NCI-H187 (cell line): ENCODE data around the gene NDRG2.
"Not testable (repeated sequence)": the region's sequence is repeated elsewhere in the genome, so short reads cannot be mapped to it uniquely, and the experiment has no call there.

Source experiments
- DNase-seq, 2 experiments: peaks; one replicate each; lab custom pipeline; 2025; lab: John Stamatoyannopoulos, UW

The NDRG2 gene

DNA sequence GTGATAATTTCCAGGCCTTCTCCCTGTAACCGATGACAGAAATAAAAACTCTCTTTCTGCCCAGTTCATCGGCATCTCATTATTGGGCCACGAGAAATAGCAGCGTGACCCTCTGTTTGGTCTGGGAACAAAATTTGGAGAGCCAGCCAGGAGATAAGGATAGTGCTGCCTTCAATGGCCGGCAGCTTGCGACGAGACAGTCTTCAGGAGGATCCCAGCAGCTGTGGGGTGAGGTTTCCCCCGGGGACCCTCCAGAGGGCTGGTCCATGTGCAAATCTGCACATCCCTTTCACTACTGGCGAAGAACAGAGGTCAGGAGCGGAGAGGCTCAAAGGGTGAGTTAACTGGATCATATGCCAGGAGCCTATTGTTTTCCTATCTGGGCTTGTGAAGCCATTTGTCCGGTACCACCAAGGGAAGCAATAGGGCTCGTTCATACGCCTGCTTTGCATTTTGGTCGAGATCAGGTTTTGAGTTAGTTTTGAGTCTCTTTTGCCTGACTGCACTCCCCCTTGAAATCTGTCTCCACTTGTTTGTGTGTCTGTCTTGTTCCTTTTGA, 21.0 kb downstream of the NDRG2 start:
- no peak for DNase-seq

DNA sequence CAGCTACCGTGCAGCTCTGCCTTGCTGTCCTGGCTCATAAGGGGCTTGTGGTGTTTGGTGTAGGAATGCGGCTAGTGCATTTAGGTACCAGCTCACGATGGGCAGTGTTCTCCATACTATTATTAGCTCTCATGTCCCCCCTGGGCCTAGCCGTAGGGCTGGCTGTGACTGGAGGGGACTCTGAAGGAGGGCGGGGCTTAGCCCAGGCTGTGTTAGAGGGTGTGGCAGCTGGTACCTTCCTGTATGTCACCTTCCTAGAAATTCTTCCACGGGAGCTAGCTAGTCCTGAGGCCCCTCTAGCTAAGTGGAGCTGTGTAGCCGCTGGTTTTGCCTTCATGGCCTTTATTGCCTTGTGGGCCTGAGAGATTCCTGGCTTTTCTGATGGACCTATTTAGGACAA, 23.6 kb downstream of the NDRG2 start:
- DNase-seq: no peak

DNA sequence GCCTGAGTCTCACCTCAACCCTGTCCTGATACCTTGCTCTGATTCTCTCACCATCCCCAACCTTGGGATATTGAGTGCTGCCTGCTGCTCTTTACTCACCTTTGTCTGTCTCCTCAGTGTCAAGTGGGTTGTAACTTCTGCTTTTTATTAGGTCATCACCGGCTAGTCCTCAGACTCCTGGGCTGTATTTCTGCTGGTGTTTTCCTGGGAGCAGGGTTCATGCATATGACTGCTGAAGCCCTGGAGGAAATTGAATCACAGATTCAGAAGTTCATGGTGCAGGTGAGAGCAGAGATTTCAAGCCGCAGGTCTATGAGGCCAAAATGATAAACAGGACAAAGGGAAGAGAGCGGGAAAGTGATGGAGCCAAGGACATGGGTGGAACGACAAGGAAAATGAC, 25.3 kb downstream of the NDRG2 start:
- no peak for DNase-seq

GRCh38 chr14:20998674-20999366, 26.0 kb downstream of the NDRG2 start, which contains the start of gene SLC39A2:
TSS of gene SLC39A2 (plus strand) at chr14:20999293. CDS start at chr14:20999447, 154 bp downstream.
- no peak for DNase-seq

- DNase-seq: no peak
Observed at GRCh38 chr14:20998139-20998538, 26.7 kb downstream of the NDRG2 start.

GRCh38 chr14:20997564-20997963, 27.3 kb downstream of the NDRG2 start:
- no peak for DNase-seq

GRCh38 chr14:20997115-20997514, 27.7 kb downstream of the NDRG2 start:
- no peak for DNase-seq

GRCh38 chr14:20996521-20996920, 28.3 kb downstream of the NDRG2 start:
- DNase-seq: no peak

DNA sequence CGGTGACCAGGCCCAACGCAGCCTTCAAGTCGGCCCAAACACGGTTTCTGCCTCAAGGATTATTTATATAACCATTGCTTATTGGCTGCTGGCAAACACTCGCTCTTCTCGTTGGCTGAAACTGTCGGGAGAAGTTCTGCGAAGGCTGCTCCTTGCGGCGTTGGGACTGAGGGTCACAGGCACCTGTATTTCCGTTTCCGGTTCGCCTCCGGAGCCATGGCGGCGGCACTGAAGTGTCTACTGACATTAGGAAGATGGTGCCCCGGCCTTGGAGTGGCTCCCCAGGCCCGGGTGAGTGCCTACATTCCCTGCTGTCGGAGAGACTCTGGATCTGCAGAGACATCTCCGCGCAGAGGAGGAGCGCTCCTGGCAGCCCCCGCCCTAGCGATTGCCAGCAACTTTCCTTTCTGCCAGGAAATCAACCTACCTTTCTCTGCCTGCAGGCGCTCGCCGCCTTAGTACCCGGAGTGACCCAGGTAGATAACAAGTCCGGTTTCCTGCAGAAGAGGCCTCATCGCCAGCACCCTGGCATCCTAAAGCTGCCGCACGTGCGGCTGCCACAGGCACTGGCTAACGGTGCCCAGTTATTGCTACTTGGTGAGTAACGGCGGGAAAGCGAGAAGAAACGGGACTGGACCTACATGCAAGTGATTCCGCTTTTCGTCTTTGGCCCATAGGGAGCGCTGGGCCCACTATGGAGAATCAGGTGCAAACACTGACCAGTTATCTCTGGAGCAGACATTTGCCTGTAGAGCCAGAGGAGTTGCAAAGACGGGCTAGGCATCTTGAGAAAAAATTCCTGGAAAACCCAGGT, 34.9 kb downstream of the NDRG2 start, which contains the start of gene METTL17:
Gene METTL17, plus strand, starts transcription at position 194 of the 814 bp plus-strand sequence. Its CDS starts 23 bp downstream, at position 217.
- peak; percentile 77 to 92 for DNase-seq

DNA sequence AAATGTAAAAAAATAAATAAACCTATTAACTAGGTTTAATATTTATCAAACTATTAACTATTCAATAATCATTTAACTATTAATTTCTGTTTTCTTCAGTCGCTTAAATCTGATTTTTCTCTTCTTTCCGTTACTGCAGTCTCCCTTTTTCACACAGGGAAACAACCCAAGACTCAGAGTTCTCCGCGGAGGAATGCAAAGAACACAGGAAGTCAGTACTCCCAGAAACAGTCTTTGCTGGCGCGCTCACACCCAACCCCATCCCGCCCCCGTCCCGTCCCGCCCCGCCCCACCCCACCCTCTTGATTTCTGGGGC, 35.4 kb downstream of the NDRG2 start:
- DNase-seq: no peak

DNA sequence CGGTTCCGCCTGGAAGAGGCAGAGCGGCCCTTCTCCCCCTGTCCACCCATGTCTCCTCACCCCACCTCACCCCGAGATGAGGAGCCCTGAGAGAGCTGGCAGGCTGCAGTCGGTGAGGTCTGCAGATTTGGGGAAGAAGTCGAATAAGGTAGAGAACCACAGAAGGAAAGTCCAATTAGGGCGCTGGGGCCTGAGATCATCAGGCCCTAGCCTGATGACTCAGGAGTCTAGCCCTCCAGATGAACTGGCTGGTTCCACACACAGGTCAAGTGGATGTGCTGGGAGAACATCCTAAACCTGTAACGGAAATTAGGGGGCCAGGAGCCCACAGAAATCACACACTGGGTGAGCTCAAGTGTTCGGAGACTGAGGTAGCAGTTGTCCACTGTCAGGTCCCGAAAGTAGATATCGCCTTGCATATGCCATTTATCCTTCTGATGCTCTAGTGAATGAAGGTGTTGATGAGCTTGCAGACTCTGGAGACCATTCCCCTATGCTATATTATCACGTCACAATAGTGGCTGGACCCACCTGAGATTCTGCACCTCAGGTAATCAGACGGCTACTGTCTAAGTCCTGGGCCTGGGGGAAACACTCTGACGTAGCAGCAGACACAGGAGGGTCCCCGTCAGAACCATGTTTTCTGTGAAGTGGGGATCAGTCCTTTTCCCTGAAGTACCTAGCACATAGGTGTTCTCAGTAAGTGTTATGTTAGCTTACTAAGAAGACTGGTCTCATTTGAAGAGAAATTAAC, 36.0 kb downstream of the NDRG2 start:
- no peak for DNase-seq

DNA sequence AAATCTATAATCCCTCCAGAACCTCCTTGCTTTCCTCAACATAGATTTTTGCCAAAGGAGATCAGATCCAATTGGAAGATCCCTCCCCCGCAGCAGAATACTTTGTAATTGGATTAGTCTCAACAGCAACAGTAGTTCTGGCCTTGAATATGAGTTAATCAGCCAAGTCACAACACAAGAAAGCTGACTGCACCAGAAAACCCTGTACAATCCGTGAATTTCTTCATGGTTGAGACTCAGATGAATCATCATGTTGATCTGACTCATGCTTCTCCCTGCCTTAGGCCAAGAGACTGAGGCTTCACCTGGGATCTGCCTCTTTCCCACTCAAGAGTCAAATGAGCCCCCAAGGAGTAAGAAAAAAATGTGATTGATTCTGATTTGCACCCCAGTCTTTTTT, 38.0 kb downstream of the NDRG2 start:
- no peak for DNase-seq

GRCh38 chr14:20985650-20986049, 39.2 kb downstream of the NDRG2 start:
- not testable (repeated sequence) for DNase-seq

GRCh38 chr14:20982646-20983369, 42.1 kb downstream of the NDRG2 start:
- DNase-seq: no peak

DNA sequence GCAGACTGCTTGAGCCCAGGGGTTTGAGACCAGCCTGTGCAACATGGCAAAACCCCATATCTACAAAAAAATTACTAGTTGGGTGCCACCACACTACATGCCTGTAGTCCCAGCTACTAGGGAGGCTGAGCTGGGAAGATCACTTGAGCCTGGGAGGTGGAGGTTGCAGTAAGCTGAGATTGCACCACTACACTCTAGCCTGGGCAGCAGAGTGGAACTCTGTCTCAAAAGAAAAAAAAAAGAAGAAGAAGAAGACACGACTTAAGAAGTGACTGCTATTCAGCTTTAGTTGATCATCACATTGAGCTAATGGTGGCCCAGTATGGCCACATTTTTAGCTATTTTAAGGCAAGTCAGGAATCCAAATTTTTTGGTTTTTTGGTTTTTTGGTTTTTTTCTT, 44.0 kb downstream of the NDRG2 start:
- DNase-seq: no peak

- no peak for DNase-seq
Observed at GRCh38 chr14:20978687-20979086, 46.2 kb downstream of the NDRG2 start.

- no peak for DNase-seq
Observed at GRCh38 chr14:20976291-20976690, 48.6 kb downstream of the NDRG2 start.

GRCh38 chr14:20973501-20973900, 51.4 kb downstream of the NDRG2 start:
- DNase-seq: no peak

DNA sequence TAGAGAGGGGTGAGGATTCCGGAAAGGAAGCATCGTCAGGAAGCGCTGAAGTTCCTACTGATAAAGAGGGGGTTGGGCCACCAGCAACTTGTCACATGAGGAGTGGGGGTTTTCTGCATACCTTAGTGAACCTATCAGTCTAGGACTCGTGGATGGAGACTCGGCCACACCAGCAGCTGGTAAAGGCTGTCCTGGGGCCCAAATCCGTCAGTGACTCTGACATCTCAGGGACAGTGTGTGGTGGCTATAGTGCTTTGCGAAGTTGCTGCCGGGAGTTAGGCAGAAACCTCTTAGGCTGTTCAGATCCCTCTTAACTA, 53.2 kb downstream of the NDRG2 start:
- no peak for DNase-seq

- DNase-seq: peak; percentile 42 to 60
Observed at GRCh38 chr14:20970983-20971704, 53.7 kb downstream of the NDRG2 start.

DNA sequence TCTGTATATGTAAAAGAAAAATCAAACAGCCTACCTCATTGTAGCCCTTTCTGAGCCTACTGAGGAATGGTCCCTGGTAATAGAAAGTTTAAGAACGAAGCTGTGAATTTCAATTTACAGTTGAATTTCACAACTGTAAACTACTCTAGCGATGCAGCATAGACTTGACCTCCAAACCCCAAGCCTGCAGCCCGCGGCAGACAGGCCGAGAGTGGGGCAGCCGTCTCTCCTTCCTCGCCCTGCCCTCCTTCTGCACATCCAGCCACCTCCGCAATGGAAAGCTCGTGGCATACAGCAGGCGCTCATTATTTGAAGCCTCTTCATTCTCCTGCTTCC, 54.2 kb downstream of the NDRG2 start:
- no peak for DNase-seq
